Measurements from ENCODE around the gene AP1S3.

GRCh38 chr2:223725986-223726970, 111.1 kb downstream of the AP1S3 start:
- no peak for TF ChIP-seq POLR2A (IDR thresholded peaks at IDR 0.05)
- TF ChIP-seq CTCF (IDR thresholded peaks at IDR 0.05) = no peak

Data from lower leg skin (tissue), 3 donors.